GM12878 (cell line): ENCODE results near the gene CAMK2A.

ENCODE experiments used
- BCL11A ChIP-seq: IDR thresholded peaks from 2 replicates; pipeline ENCODE4 v1.6.1; 2011; ENCODE audit warnings: low read depth, low read length
- CTCF ChIP-seq, 3 experiments: IDR thresholded peaks in 2 of 3; conservative IDR thresholded peaks in 1 of 3; 2 replicates each; pipeline ENCODE4 v1.5.1; 2011; ENCODE audit warnings: low read depth in 3 of 3, low read length in 3 of 3, mild to moderate bottlenecking in 3 of 3, control low read depth in 2 of 3, moderate library complexity in 2 of 3, inconsistent platforms in 1 of 3, mixed read lengths in 1 of 3; ENCODE audit not compliant: control insufficient read depth in 2 of 3, insufficient read depth in 1 of 3; ENCODE audit errors: extremely low read depth in 1 of 3
- EZH2 ChIP-seq: IDR thresholded peaks from 2 replicates; pipeline ENCODE4 v1.6.1; 2012; ENCODE audit warnings: low read depth, mild to moderate bottlenecking, control low read depth, inconsistent platforms, low read length, borderline replicate concordance; ENCODE audit not compliant: control insufficient read depth
- MXI1 ChIP-seq: fragments of 150-350 bp; IDR thresholded peaks from 2 replicates; pipeline ENCODE4 v1.6.1; 2011; ENCODE audit warnings: low read depth, mild to moderate bottlenecking, inconsistent platforms, low read length, improper control_type of control experiment
- SREBF1 ChIP-seq: IDR thresholded peaks from 2 replicates; pipeline ENCODE4 v1.6.1; 2012; ENCODE audit warnings: mild to moderate bottlenecking, low read length
- SRF ChIP-seq, 2 experiments: IDR thresholded peaks; 2 replicates each; pipeline ENCODE4 v1.6.1; 2011; ENCODE audit warnings: low read depth in 2 of 2, low read length in 2 of 2, mild to moderate bottlenecking in 1 of 2, moderate library complexity in 1 of 2
- ZNF274 ChIP-seq: IDR thresholded peaks from one replicate; pipeline ENCODE4 v1.8.0; 2011; ENCODE audit not compliant: insufficient read length, insufficient read depth

GRCh38 chr5:150321784-150322183 is 32.2 kb upstream of the CAMK2A start:
- TF ChIP-seq CTCF (IDR thresholded peaks at IDR 0.05 in 2 of 3, conservative IDR thresholded peaks at IDR 0.05 in 1 of 3; ENCODE audit: control insufficient read depth in 2 of 3, extremely low read depth in 1 of 3, insufficient read depth in 1 of 3, low read depth in 3 of 3, low read length in 3 of 3) (no peak), ZNF274 (no peak), BCL11A (no peak), SREBF1 (no peak), EZH2 (no peak), SRF (IDR thresholded peaks at IDR 0.05; ENCODE audit: low read depth in 2 of 2, low read length in 2 of 2) (no peak), MXI1 (no peak)
